Measurements from ENCODE around the gene NAA38. TPM values are rescaled to one million over a fixed set of nuclear protein-coding genes. Genes with fewer than 3 reads are reported as not detected.
"Not testable (repeated sequence)": the region's sequence is repeated elsewhere in the genome, so short reads cannot be mapped to it uniquely, and the experiment has no call there.

NAA38 gene
- total and polyA plus RNA-seq, 2 donors (not counting 1 experiment from before 2014, with no cell fraction given): 20.0 to 80.5 TPM

DNA sequence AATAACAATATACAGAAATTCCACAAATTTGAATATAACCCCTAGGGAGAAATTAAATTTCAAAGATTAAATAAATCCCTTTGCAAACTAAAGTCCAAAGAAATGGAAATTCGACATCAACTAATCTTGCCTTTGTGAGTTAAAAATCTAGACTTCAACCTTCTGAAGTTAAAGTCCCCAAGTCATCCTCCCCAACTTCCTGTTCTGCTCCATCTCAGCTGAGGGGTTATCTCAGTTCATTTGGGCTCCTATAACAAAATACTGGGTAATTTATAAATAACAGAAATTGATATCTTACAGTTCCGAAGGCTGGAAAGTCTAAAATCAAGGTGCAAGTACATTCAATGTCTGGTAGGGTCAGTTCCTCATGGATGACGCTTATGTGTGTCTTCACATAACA, 46.1 kb downstream of the NAA38 start:
- H3K4me1 ChIP-seq (ENCODE audit: control insufficient read depth in 2 of 2, insufficient read depth in 2 of 2, low read length in 2 of 2): no peaks in the 10 kb centered on the region
- H2AFZ ChIP-seq (ENCODE audit: insufficient read depth, low read depth, low read length, poor library complexity, severe bottlenecking): no peak overlapping the region
- peaks cover 0 to 5% (median 0%) of the 10 kb centered on the region in 4 experiments for H3K27me3 ChIP-seq (replicated peaks in 1 of 4; ENCODE audit: control extremely low read depth in 1 of 4, control insufficient read depth in 3 of 4, insufficient read depth in 4 of 4, low read length in 3 of 4)
- DNase-seq: no peak
- TF ChIP-seq EZH2 (IDR thresholded peaks at IDR 0.05; ENCODE audit: borderline replicate concordance, insufficient read depth, low read depth, low read length, poor library complexity, severe bottlenecking): no peak
- TF ChIP-seq, protein P1, sequence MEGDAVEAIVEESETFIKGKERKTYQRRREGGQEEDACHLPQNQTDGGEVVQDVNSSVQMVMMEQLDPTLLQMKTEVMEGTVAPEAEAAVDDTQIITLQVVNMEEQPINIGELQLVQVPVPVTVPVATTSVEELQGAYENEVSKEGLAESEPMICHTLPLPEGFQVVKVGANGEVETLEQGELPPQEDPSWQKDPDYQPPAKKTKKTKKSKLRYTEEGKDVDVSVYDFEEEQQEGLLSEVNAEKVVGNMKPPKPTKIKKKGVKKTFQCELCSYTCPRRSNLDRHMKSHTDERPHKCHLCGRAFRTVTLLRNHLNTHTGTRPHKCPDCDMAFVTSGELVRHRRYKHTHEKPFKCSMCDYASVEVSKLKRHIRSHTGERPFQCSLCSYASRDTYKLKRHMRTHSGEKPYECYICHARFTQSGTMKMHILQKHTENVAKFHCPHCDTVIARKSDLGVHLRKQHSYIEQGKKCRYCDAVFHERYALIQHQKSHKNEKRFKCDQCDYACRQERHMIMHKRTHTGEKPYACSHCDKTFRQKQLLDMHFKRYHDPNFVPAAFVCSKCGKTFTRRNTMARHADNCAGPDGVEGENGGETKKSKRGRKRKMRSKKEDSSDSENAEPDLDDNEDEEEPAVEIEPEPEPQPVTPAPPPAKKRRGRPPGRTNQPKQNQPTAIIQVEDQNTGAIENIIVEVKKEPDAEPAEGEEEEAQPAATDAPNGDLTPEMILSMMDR (IDR thresholded peaks at IDR 0.05): no peak
- Mint-ChIP-seq H3K4me1 (no peaks in the 10 kb centered on the region), H3K27me3 (peaks cover 25% of the 10 kb centered on the region), H3K27ac (no peak overlapping the region), H3K9me3 (ENCODE audit: insufficient read depth) (no peaks in the 10 kb centered on the region), H3K4me3 (no peak overlapping the region)
- H3K4me3 ChIP-seq (ENCODE audit: control extremely low read depth in 1 of 5, extremely low read depth in 1 of 5, insufficient read depth in 1 of 5, low read depth in 2 of 5, low read length in 4 of 5): no peak overlapping the region
- H3K9me3 ChIP-seq (ENCODE audit: control extremely low read depth in 1 of 3, control insufficient read depth in 2 of 3, insufficient read depth in 1 of 3, low read length in 2 of 3): no peaks in the 10 kb centered on the region
- CTCF ChIA-PET: no interaction called here
- no peak overlapping the region for H3K4me2 ChIP-seq (replicated peaks; ENCODE audit: low read depth, low read length, poor library complexity, severe bottlenecking)
- H4K20me1 ChIP-seq (ENCODE audit: control insufficient read depth, insufficient read depth, low read length, poor library complexity, severe bottlenecking): no peaks in the 10 kb centered on the region
- intact Hi-C loops (cut with micrococcal nuclease): no loop called here
- no peak overlapping the region for H3K9ac ChIP-seq (ENCODE audit: low read length)
- POLR2A ChIA-PET: no interaction called here
- no peaks in the 10 kb centered on the region for H3K36me3 ChIP-seq (replicated peaks in 1 of 2; ENCODE audit: control extremely low read depth in 1 of 2, control insufficient read depth in 1 of 2, extremely low read depth in 1 of 2, insufficient read depth in 2 of 2, low read length in 1 of 2)
- 62% methylated on average over 2 of the region's 3 CpGs for WGBS (ENCODE audit: insufficient coverage)
- H3K79me2 ChIP-seq (ENCODE audit: control insufficient read depth, insufficient read depth, low read length): no peaks in the 10 kb centered on the region
- no peak for ATAC-seq (ENCODE audit: low read depth)
- H3K27ac ChIP-seq (ENCODE audit: low read length in 2 of 2): no peak overlapping the region

DNA sequence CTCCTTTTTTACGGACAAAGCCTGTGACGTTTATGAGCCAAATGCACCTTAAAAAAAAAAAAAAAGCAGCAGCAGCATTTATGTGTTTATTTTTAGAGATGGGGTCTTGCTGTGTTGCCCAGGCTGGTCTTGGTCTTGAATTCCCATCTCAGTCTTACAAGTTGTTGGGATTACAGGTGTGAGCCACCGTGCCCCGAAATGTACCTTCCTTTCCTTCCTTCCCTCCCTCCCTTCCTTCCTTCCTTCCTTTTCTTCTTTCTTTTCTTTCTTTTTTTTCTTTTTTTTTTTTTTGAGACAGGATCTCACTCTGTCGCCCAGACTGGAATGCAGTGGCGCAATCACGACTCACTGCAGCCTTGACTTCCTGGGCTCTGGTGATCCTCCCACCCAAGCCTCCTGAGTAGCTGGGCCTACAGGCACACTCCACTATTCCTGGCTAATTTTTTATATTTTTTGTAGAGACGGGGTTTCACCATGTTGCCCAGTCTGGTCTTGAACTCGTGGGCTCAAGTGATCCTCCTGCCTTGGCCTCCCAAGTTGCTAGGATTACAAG, 47.5 kb downstream of the NAA38 start:
- H3K27me3 ChIP-seq (replicated peaks in 1 of 4; ENCODE audit: control extremely low read depth in 1 of 4, control insufficient read depth in 3 of 4, insufficient read depth in 4 of 4, low read length in 3 of 4); H3K4me3 Mint-ChIP-seq; H3K27ac ChIP-seq (ENCODE audit: low read length in 2 of 2); H3K9me3 ChIP-seq (ENCODE audit: control extremely low read depth in 1 of 3, control insufficient read depth in 2 of 3, insufficient read depth in 1 of 3, low read length in 2 of 3); H2AFZ ChIP-seq (ENCODE audit: insufficient read depth, low read depth, low read length, poor library complexity, severe bottlenecking); H3K36me3 ChIP-seq (replicated peaks in 1 of 2; ENCODE audit: control extremely low read depth in 1 of 2, control insufficient read depth in 1 of 2, extremely low read depth in 1 of 2, insufficient read depth in 2 of 2, low read length in 1 of 2); intact Hi-C loops (cut with micrococcal nuclease); H3K4me3 ChIP-seq (ENCODE audit: control extremely low read depth in 1 of 5, extremely low read depth in 1 of 5, insufficient read depth in 1 of 5, low read depth in 2 of 5, low read length in 4 of 5); H3K9me3 Mint-ChIP-seq (ENCODE audit: insufficient read depth); H3K4me1 ChIP-seq (ENCODE audit: control insufficient read depth in 2 of 2, insufficient read depth in 2 of 2, low read length in 2 of 2); CTCF ChIA-PET; DNase-seq; H3K9ac ChIP-seq (ENCODE audit: low read length); H4K20me1 ChIP-seq (ENCODE audit: control insufficient read depth, insufficient read depth, low read length, poor library complexity, severe bottlenecking); POLR2A ChIA-PET; H3K4me1 Mint-ChIP-seq; H3K4me2 ChIP-seq (replicated peaks; ENCODE audit: low read depth, low read length, poor library complexity, severe bottlenecking); ATAC-seq (ENCODE audit: low read depth); H3K27ac Mint-ChIP-seq; H3K79me2 ChIP-seq (ENCODE audit: control insufficient read depth, insufficient read depth, low read length): not testable (repeated sequence)
- H3K27me3 Mint-ChIP-seq: peaks cover 25% of the 10 kb centered on the region
- WGBS (ENCODE audit: insufficient coverage): 89% methylated on average over 5 of the region's 9 CpGs

Measured in B cell (primary cell).